ENCODE measurements around the gene MS4A10. TPM values are rescaled to one million over a fixed set of nuclear protein-coding genes. Genes with fewer than 3 reads are reported as not detected.

The MS4A10 gene
- total and polyA plus RNA-seq, 2 donors (not counting 1 experiment from before 2014, with no cell fraction given) = not detected

- peaks cover 0 to 46% of the 10 kb centered on the region in 2 experiments for H3K36me3 ChIP-seq (replicated peaks in 1 of 2; ENCODE audit: control extremely low read depth in 1 of 2, control insufficient read depth in 1 of 2, extremely low read depth in 1 of 2, insufficient read depth in 2 of 2, low read length in 1 of 2)
- DNase-seq (no peak), ATAC-seq (ENCODE audit: low read depth) (no peak)
- POLR2A ChIA-PET = no interaction called here
- intact Hi-C loops (cut with micrococcal nuclease) = no loop called here
- H2AFZ ChIP-seq (ENCODE audit: insufficient read depth, low read depth, low read length, poor library complexity, severe bottlenecking) = no peak overlapping the region
- Mint-ChIP-seq H3K27ac (no peak overlapping the region), H3K4me1 (peaks cover 6% of the 10 kb centered on the region), H3K27me3 (no peaks in the 10 kb centered on the region), H3K9me3 (ENCODE audit: insufficient read depth) (no peaks in the 10 kb centered on the region), H3K4me3 (no peak overlapping the region)
- 94% methylated on average over 29 of the region's 29 CpGs for WGBS (ENCODE audit: insufficient coverage)
- H3K9me3 ChIP-seq (ENCODE audit: control extremely low read depth in 1 of 3, control insufficient read depth in 2 of 3, insufficient read depth in 1 of 3, low read length in 2 of 3) = no peaks in the 10 kb centered on the region
- H3K4me1 ChIP-seq (ENCODE audit: control insufficient read depth in 2 of 2, insufficient read depth in 2 of 2, low read length in 2 of 2) = peaks cover 0 to under 1% of the 10 kb centered on the region in 2 donors
- no peak overlapping the region for H3K4me3 ChIP-seq (ENCODE audit: control extremely low read depth in 1 of 5, extremely low read depth in 1 of 5, insufficient read depth in 1 of 5, low read depth in 2 of 5, low read length in 4 of 5)
- H4K20me1 ChIP-seq (ENCODE audit: control insufficient read depth, insufficient read depth, low read length, poor library complexity, severe bottlenecking) = no peaks in the 10 kb centered on the region
- H3K9ac ChIP-seq (ENCODE audit: low read length) = no peak overlapping the region
- no peaks in the 10 kb centered on the region for H3K27me3 ChIP-seq (replicated peaks in 1 of 4; ENCODE audit: control extremely low read depth in 1 of 4, control insufficient read depth in 3 of 4, insufficient read depth in 4 of 4, low read length in 3 of 4)
- TF ChIP-seq, protein P1, sequence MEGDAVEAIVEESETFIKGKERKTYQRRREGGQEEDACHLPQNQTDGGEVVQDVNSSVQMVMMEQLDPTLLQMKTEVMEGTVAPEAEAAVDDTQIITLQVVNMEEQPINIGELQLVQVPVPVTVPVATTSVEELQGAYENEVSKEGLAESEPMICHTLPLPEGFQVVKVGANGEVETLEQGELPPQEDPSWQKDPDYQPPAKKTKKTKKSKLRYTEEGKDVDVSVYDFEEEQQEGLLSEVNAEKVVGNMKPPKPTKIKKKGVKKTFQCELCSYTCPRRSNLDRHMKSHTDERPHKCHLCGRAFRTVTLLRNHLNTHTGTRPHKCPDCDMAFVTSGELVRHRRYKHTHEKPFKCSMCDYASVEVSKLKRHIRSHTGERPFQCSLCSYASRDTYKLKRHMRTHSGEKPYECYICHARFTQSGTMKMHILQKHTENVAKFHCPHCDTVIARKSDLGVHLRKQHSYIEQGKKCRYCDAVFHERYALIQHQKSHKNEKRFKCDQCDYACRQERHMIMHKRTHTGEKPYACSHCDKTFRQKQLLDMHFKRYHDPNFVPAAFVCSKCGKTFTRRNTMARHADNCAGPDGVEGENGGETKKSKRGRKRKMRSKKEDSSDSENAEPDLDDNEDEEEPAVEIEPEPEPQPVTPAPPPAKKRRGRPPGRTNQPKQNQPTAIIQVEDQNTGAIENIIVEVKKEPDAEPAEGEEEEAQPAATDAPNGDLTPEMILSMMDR (IDR thresholded peaks at IDR 0.05) = no peak
- TF ChIP-seq EZH2 (IDR thresholded peaks at IDR 0.05; ENCODE audit: borderline replicate concordance, insufficient read depth, low read depth, low read length, poor library complexity, severe bottlenecking) = no peak
- no peak overlapping the region for H3K27ac ChIP-seq (ENCODE audit: low read length in 2 of 2)
- CTCF ChIA-PET = interaction anchor here (0.9 to 1.0 kb wide), 2 partner anchors 18 to 22 kb away, joined by 3 to 4 read pairs; no protein-coding TSS in a partner anchor
- H3K79me2 ChIP-seq (ENCODE audit: control insufficient read depth, insufficient read depth, low read length) = peaks cover 4% of the 10 kb centered on the region
- H3K4me2 ChIP-seq (replicated peaks; ENCODE audit: low read depth, low read length, poor library complexity, severe bottlenecking) = no peak overlapping the region
Observed at GRCh38 chr11:60849641-60850520, 64.7 kb downstream of the MS4A10 start.

Other genes starting within 250 kb of the MS4A10 start
- gene MS4A8, start 85.7 kb upstream of the MS4A10 start, total RNA-seq = not detected in 2 replicates
- gene MS4A8, start 85.7 kb upstream of the MS4A10 start, polyA plus RNA-seq = not detected in 2 replicates
- not detected in 2 replicates for gene MS4A18, start 60.6 kb upstream of the MS4A10 start, total RNA-seq
- not detected in 2 replicates for gene MS4A18, start 60.6 kb upstream of the MS4A10 start, polyA plus RNA-seq
- gene MS4A15, start 28.5 kb upstream of the MS4A10 start, total RNA-seq = not detected in 2 replicates
- gene MS4A15, start 28.5 kb upstream of the MS4A10 start, polyA plus RNA-seq = not detected in 2 replicates
- gene CCDC86, start 56.8 kb downstream of the MS4A10 start, total RNA-seq = 9.5 and 10.5 TPM in 2 replicates
- 9.6 and 12.4 TPM in 2 replicates for gene CCDC86, start 56.8 kb downstream of the MS4A10 start, polyA plus RNA-seq
- gene PTGDR2, start 70.6 kb downstream of the MS4A10 start, total RNA-seq = 0.27 TPM in 1 of 2 replicates, not detected in the other
- 0.03 and 0.04 TPM in 2 replicates for gene PTGDR2, start 70.6 kb downstream of the MS4A10 start, polyA plus RNA-seq
- not detected in 2 replicates for gene ZP1, start 82.2 kb downstream of the MS4A10 start, total RNA-seq
- gene ZP1, start 82.2 kb downstream of the MS4A10 start, polyA plus RNA-seq = 0.06 TPM in 1 of 2 replicates, not detected in the other
- 80.4 and 89.9 TPM in 2 replicates for gene PRPF19, start 121.3 kb downstream of the MS4A10 start, total RNA-seq
- 24.3 and 41.8 TPM in 2 replicates for gene PRPF19, start 121.3 kb downstream of the MS4A10 start, polyA plus RNA-seq
- 81.7 and 99.4 TPM in 2 replicates for gene TMEM109, start 128.8 kb downstream of the MS4A10 start, total RNA-seq
- gene TMEM109, start 128.8 kb downstream of the MS4A10 start, polyA plus RNA-seq = 19.3 and 32.0 TPM in 2 replicates
- gene TMEM132A, start 139.1 kb downstream of the MS4A10 start, total RNA-seq = 11.3 and 13.8 TPM in 2 replicates
- gene TMEM132A, start 139.1 kb downstream of the MS4A10 start, polyA plus RNA-seq = 0.89 and 1.2 TPM in 2 replicates
- 91.4 and 93.0 TPM in 2 replicates for gene SLC15A3, start 166.8 kb downstream of the MS4A10 start, total RNA-seq
- 45.9 and 61.5 TPM in 2 replicates for gene SLC15A3, start 166.8 kb downstream of the MS4A10 start, polyA plus RNA-seq
- 9.3 and 10.5 TPM in 2 replicates for gene CD6, start 186.3 kb downstream of the MS4A10 start, total RNA-seq
- gene CD6, start 186.3 kb downstream of the MS4A10 start, polyA plus RNA-seq = 13.6 and 13.7 TPM in 2 replicates

Measured in B cell (primary cell).